Esophagus squamous epithelium (tissue), 5 donors: ENCODE results near the gene LPIN2. TPM values are rescaled to one million over a fixed set of nuclear protein-coding genes. Genes with fewer than 3 reads are reported as not detected.
A peak's percentile ranks its signal among the peaks of the same experiment; 100 is the strongest.
"Not testable (repeated sequence)": the region's sequence is repeated elsewhere in the genome, so short reads cannot be mapped to it uniquely, and the experiment has no call there.

ENCODE experiments used
- DNase-seq: peaks from one replicate; lab custom pipeline; 2025; lab: John Stamatoyannopoulos, UW
- H3K27ac ChIP-seq, 4 donors: fragments of 200-600 bp; sonication (generic); one replicate each; pipeline ENCODE4 v1.5.1; 2016 to 2019; ENCODE audit warnings: mild to moderate bottlenecking in 1 of 4
- H3K27me3 ChIP-seq, 4 donors: fragments of 200-600 bp; sonication (generic); 1 replicate in 3 of 4; 2 replicates in 1 of 4; pipeline versions ENCODE4 v1.5.1 to v1.6.0; 2017 to 2021; ENCODE audit warnings: antibody characterized with exemption in 1 of 4
- H3K36me3 ChIP-seq, 3 donors: fragments of 200-600 bp; sonication (generic); one replicate each; pipeline ENCODE4 v1.5.1; 2016 to 2019
- H3K4me1 ChIP-seq, 3 donors: fragments of 200-600 bp; sonication (generic); one replicate each; pipeline ENCODE4 v1.5.1; 2017 to 2019
- H3K4me3 ChIP-seq, 4 donors: fragments of 200-600 bp; sonication (generic); 1 replicate in 3 of 4; 2 replicates in 1 of 4; pipeline ENCODE4 v1.5.1; 2016 to 2019; ENCODE audit warnings: mild to moderate bottlenecking in 2 of 4, moderate library complexity in 1 of 4
- H3K9me3 ChIP-seq, 3 donors: fragments of 200-600 bp; sonication (generic); one replicate each; pipeline ENCODE4 v1.5.1; 2016 to 2019
- CTCF ChIP-seq, 6 experiments: fragments of 450-650 bp in 4 of 6; fragments of 200-600 bp in 2 of 6; sonication (generic) in 2 of 6; IDR thresholded peaks; one replicate each; pipeline ENCODE4 v1.5.1; 2016 to 2019; ENCODE audit warnings: antibody characterized with exemption in 6 of 6, mild to moderate bottlenecking in 4 of 6, moderate library complexity in 4 of 6
- POLR2A ChIP-seq, 4 donors: fragments of 450-650 bp; IDR thresholded peaks; one replicate each; pipeline ENCODE4 v1.6.1; 2017; ENCODE audit warnings: antibody characterized with exemption in 4 of 4, mild to moderate bottlenecking in 4 of 4, moderate library complexity in 3 of 4
- WGBS, 2 donors: methylation state at CpG; one replicate each; pipeline ENCODE4 v1.1.5; 2018; 5-methylcytosine and 5-hydroxymethylcytosine counted together
- intact Hi-C: fragments of 100-400 bp; cut with DNase I; formaldehyde crosslinking; loops from one replicate; pipeline ENCODE4 v1.15.0; 2022
- total RNA-seq, 4 donors: library from RNA; depleted of rRNA; stranded (reverse); fragments of >200 nt; gene quantifications; one replicate each; pipeline ENCODE4 v1.1.0, GENCODE V29; 2016
- donor health status: DM: yes; HTN: yes; CAD: no.

LPIN2 gene
- total RNA-seq, 4 donors from 2014 or later, result 7.2 to 17.9 (median 12.6) TPM

DNA sequence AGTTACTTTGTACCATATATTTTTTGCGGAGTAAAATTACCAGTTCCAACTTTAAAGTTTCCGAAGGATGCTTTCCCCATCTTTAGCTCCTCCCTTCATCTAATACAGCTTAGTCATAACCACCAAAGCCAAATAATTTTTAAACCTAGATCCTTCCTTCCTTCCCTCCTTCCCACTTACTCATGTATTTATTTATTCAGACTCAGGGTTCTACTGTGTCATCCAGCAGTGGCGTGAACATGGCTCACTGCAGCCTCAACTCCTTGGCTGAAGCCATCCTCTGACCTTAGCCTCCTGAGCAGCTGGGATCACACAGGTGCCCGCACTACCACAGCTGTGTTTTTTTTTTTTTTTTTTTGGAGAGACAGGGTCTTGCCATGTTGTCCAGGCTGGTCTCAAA is 4.4 kb downstream of the LPIN2 start:
- Histone ChIP-seq H3K4me3 (no peak overlapping the region), H3K27me3 (peaks cover 0 to 25% (median 0%) of the 10 kb centered on the region in 4 donors), H3K9me3 (no peaks in the 10 kb centered on the region), H3K4me1 (peaks cover 5 to 49% (median 13%) of the 10 kb centered on the region in 3 donors), H3K27ac (no peak overlapping the region), H3K36me3 (peaks cover 0 to 16% (median 0%) of the 10 kb centered on the region in 3 donors)
- DNase-seq, result no peak
- TF ChIP-seq POLR2A (IDR thresholded peaks at IDR 0.05) (no peak), CTCF (IDR thresholded peaks at IDR 0.05) (no peak)
- intact Hi-C loops, result no loop called here
- WGBS, 2 donors, result 64 to 83% methylated on average over 4 of the region's 4 CpGs

DNA sequence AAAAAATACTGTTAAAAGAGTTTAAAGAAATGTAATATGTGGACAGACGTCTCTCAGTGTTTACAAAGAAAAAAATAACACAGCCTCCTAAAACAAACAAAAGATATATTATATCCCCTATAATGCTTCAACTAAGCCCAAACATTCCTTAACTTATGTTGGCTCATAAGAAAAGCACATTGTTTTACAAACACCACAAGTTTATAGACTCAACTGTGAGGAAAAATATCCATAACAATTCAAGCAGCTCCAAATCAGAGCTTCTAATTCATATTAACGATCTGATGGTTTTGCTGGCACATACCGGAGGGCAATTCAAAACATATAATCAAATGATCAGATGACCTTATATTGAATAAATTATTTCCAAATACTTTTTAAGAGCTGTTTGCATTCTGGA is 5.5 kb downstream of the LPIN2 start:
- Histone ChIP-seq H3K4me3 (no peak overlapping the region), H3K36me3 (peaks cover 0 to 16% (median 0%) of the 10 kb centered on the region in 3 donors), H3K9me3 (no peaks in the 10 kb centered on the region), H3K27me3 (peaks cover 0 to 19% (median 0%) of the 10 kb centered on the region in 4 donors), H3K27ac (no peak overlapping the region), H3K4me1 (peaks cover 5 to 50% (median 13%) of the 10 kb centered on the region in 3 donors)
- WGBS, 2 donors, result 68 to 77% methylated on average over 3 of the region's 3 CpGs
- no peak for DNase-seq
- intact Hi-C loops, result no loop called here
- no peak for TF ChIP-seq CTCF (IDR thresholded peaks at IDR 0.05)
- no peak for TF ChIP-seq POLR2A (IDR thresholded peaks at IDR 0.05)

GRCh38 chr18:3005462-3005861 is 7.5 kb downstream of the LPIN2 start:
- H3K27ac ChIP-seq, result no peak overlapping the region
- TF ChIP-seq POLR2A (IDR thresholded peaks at IDR 0.05), result no peak
- TF ChIP-seq CTCF (IDR thresholded peaks at IDR 0.05), result no peak
- no peaks in the 10 kb centered on the region for H3K9me3 ChIP-seq
- H3K4me1 ChIP-seq, result peaks cover 0 to 34% (median 0%) of the 10 kb centered on the region in 3 donors
- H3K27me3 ChIP-seq, result peaks cover 0 to 3% (median 0%) of the 10 kb centered on the region in 4 donors
- DNase-seq, result no peak
- no peak overlapping the region for H3K4me3 ChIP-seq
- intact Hi-C loops, result no loop called here
- WGBS, 2 donors, result 88 to 100% methylated on average over 4 to 5 of the region's 6 CpGs
- peaks cover 0 to 10% (median 0%) of the 10 kb centered on the region in 3 donors for H3K36me3 ChIP-seq

DNA sequence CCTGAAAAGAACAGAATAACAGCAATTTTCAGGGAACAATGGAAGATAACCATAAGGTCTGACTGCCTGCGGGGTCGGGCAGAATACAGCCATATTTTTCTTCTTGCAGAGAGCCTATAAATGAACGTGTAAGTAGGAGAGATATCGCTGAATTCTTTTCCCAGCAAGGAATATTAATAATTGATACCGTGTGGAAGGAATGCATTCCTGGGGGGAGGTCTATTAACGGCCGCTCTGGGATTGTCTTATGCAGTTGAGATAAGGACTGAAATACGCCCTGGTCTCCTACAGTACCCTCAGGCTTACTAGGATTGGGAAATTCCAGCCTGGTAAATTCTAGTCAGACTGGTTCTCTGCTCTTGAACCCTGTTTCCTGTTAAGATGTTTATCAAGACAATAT is 9.2 kb downstream of the LPIN2 start:
- DNase-seq, H3K27ac ChIP-seq, H3K9me3 ChIP-seq, intact Hi-C loops, H3K4me3 ChIP-seq, H3K27me3 ChIP-seq: not testable (repeated sequence)
- H3K36me3 ChIP-seq, result peaks cover 0 to 10% (median 0%) of the 10 kb centered on the region in 3 donors
- WGBS, 2 donors, result 89 to 95% methylated on average over 8 of the region's 8 CpGs
- peaks cover under 1 to 34% (median 4%) of the 10 kb centered on the region in 3 donors for H3K4me1 ChIP-seq

GRCh38 chr18:3002732-3003131 is 10.2 kb downstream of the LPIN2 start:
- intact Hi-C loops, result no loop called here
- no peak for DNase-seq
- H3K4me3 ChIP-seq, result no peak overlapping the region
- no peak overlapping the region for H3K27ac ChIP-seq
- peaks cover 0 to 10% (median 0%) of the 10 kb centered on the region in 3 donors for H3K36me3 ChIP-seq
- H3K4me1 ChIP-seq, result peaks cover 11 to 35% (median 15%) of the 10 kb centered on the region in 3 donors
- no peaks in the 10 kb centered on the region for H3K9me3 ChIP-seq
- no peaks in the 10 kb centered on the region for H3K27me3 ChIP-seq
- TF ChIP-seq POLR2A (IDR thresholded peaks at IDR 0.05), result no peak
- TF ChIP-seq CTCF (IDR thresholded peaks at IDR 0.05), result no peak
- 48 to 71% methylated on average over 5 of the region's 5 CpGs for WGBS, 2 donors

DNA sequence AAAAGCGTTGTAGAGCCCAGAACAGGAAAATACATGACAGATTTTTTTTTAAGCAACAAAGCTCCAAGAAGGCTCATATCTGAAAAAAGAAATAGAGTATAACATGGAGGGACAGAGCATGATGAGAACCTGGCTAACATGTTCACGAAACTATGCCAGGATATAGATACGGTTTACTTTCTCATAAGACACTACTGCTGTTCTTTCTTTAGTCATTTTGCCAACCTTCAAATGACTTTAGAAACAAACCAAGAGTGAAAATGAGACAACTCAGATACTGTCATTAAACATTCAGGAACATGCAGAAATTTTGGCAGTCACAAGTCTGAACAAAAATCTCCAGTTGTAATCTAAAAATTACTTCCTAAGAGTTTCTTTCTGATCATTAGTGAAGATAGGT is 14.3 kb downstream of the LPIN2 start:
- peak overlapping the region; percentile 52 to 77 (median 70) for H3K27ac ChIP-seq
- TF ChIP-seq CTCF (IDR thresholded peaks at IDR 0.05) (no peak), POLR2A (IDR thresholded peaks at IDR 0.05) (no peak)
- H3K9me3 ChIP-seq, result no peaks in the 10 kb centered on the region
- 30 to 39% methylated on average over 3 of the region's 3 CpGs for WGBS, 2 donors
- H3K4me1 ChIP-seq, result peaks cover 13 to 50% (median 15%) of the 10 kb centered on the region in 3 donors
- intact Hi-C loops, result no loop called here
- no peak for DNase-seq
- no peak overlapping the region for H3K4me3 ChIP-seq
- no peaks in the 10 kb centered on the region for H3K36me3 ChIP-seq
- no peaks in the 10 kb centered on the region for H3K27me3 ChIP-seq
